ENCODE data around the gene FCRLB. TPM values are rescaled to one million over a fixed set of nuclear protein-coding genes. Genes with fewer than 3 reads are reported as not detected.

FCRLB gene
- total and polyA plus RNA-seq, 2 of the 13 experiments (the other 11 are each of a cell fraction or from before 2014, with no cell fraction given), result 0.08 to 0.11 TPM

GRCh38 chr1:161726473-161727255 lies 5.3 kb downstream of the FCRLB start (continued):
- peak; percentile 17; the same call in 1 of the 2 replicates for TF ChIP-seq ZNF292 (CRISPR knock-in tag; IDR thresholded peaks at IDR 0.05; ENCODE audit: borderline replicate concordance, low read depth)
- no peak for TF ChIP-seq ZNF557 (CRISPR knock-in tag; IDR thresholded peaks at IDR 0.05)
- no peak for TF ChIP-seq THRA (CRISPR knock-in tag; IDR thresholded peaks at IDR 0.05; ENCODE audit: borderline replicate concordance)
- TF ChIP-seq ZNF317 (CRISPR knock-in tag; IDR thresholded peaks at IDR 0.05), result no peak
- TF ChIP-seq PHF5A (CRISPR knock-in tag; IDR thresholded peaks at IDR 0.05; ENCODE audit: low read depth, unreplicated experiment), result no peak
- TF ChIP-seq ZNF513 (CRISPR knock-in tag; conservative IDR thresholded peaks at IDR 0.05), result peak; percentile 51; the same call in 1 of the 2 replicates
- TF ChIP-seq ZBTB7A (CRISPR knock-in tag; IDR thresholded peaks at IDR 0.05), result peak; percentile 35; the same call in 1 of the 2 replicates
- no peak for TF ChIP-seq ZNF563 (CRISPR knock-in tag; IDR thresholded peaks at IDR 0.05)
- TF ChIP-seq ZNF468 (CRISPR knock-in tag; IDR thresholded peaks at IDR 0.05), result 0 out of 2 replicates have a peak, but pooled peaks have one; percentile 61
- TF ChIP-seq ZNF580 (CRISPR knock-in tag; IDR thresholded peaks at IDR 0.05; ENCODE audit: borderline replicate concordance, low read depth), result no peak
- no peak for TF ChIP-seq ZNF616 (CRISPR knock-in tag; IDR thresholded peaks at IDR 0.05; ENCODE audit: low read depth)
- no peak for TF ChIP-seq ZFAT (CRISPR knock-in tag; conservative IDR thresholded peaks at IDR 0.05)
- TF ChIP-seq ZNF318 (CRISPR knock-in tag; IDR thresholded peaks at IDR 0.05), result no peak
- 0 out of 2 replicates have a peak, but pooled peaks have one; percentile 9 for TF ChIP-seq MED13 (CRISPR knock-in tag; IDR thresholded peaks at IDR 0.05)
- 0 out of 2 replicates have a peak, but pooled peaks have one; percentile 28 for TF ChIP-seq ZNF761 (CRISPR knock-in tag; conservative IDR thresholded peaks at IDR 0.05)
- peak; percentile 22; the same call in 1 of the 2 replicates for TF ChIP-seq SALL1 (CRISPR knock-in tag; IDR thresholded peaks at IDR 0.05)
- TF ChIP-seq MBD4 (IDR thresholded peaks at IDR 0.05; ENCODE audit: borderline replicate concordance, low read length), result no peak

Measured in HepG2 (cell line).